HEK293 (cell line): ENCODE data around the gene METTL16.

Experiments
- CTCF ChIA-PET: fragments of 350-600 bp; formaldehyde crosslinking; extraction: SDS; loops from one replicate; lab custom pipeline; 2021; ENCODE audit warnings: antibody characterized with exemption; lab: Yijun Ruan, JAX
- POLR2A ChIA-PET: fragments of 300-600 bp; formaldehyde crosslinking; extraction: SDS; loops from one replicate; lab custom pipeline; 2020; ENCODE audit warnings: antibody characterized with exemption, inconsistent platforms; lab: Yijun Ruan, JAX
- H3K27ac ChIP-seq: fragments of 200-500 bp; sonication (Bioruptor generic); 2 replicates; pipeline ENCODE4 v1.5.1; 2014; ENCODE audit warnings: low read depth, low read length, control low read depth, inconsistent platforms; ENCODE audit errors: extremely low read depth
- H3K36me3 ChIP-seq, 2 experiments: fragments of 200-500 bp in 1 of 2; sonication (Bioruptor generic) in 1 of 2; 1 replicate in 1 of 2; 2 replicates in 1 of 2; pipeline ENCODE4 v1.5.1; 2014 to 2017; ENCODE audit warnings: inconsistent platforms in 2 of 2, low read length in 2 of 2; ENCODE audit not compliant: control insufficient read depth in 2 of 2, insufficient read depth in 1 of 2
- H3K4me1 ChIP-seq: fragments of 200-500 bp; sonication (Bioruptor generic); 2 replicates; pipeline ENCODE4 v1.5.1; 2014; ENCODE audit warnings: mild to moderate bottlenecking, low read length, inconsistent platforms; ENCODE audit not compliant: control insufficient read depth, insufficient read depth
- H3K4me3 ChIP-seq: 2 replicates; pipeline ENCODE4 v1.5.1; 2011; ENCODE audit warnings: low read depth, mild to moderate bottlenecking, control low read depth, low read length, moderate library complexity
- H3K9me3 ChIP-seq: fragments of 200-500 bp; sonication (Bioruptor generic); 2 replicates; pipeline ENCODE4 v1.5.1; 2014; ENCODE audit warnings: low read depth, low read length, inconsistent platforms; ENCODE audit not compliant: control insufficient read depth, insufficient read depth
- BCL11B ChIP-seq: fragments of 450-650 bp; formaldehyde crosslinking; IDR thresholded peaks from 2 replicates; pipeline ENCODE4 v1.5.1; 2016; ENCODE audit warnings: low read depth, missing biosample characterization, missing genetic modification characterization
- CTCF ChIP-seq: fragments of 450-650 bp; formaldehyde crosslinking; IDR thresholded peaks from 2 replicates; pipeline ENCODE4 v1.5.1; 2016; ENCODE audit warnings: missing biosample characterization, missing genetic modification characterization
- HOXD13 ChIP-seq: sonication (generic); formaldehyde crosslinking; IDR thresholded peaks from 2 replicates; pipeline ENCODE4 v1.8.0; 2022; ENCODE audit warnings: missing genetic modification reagents, borderline replicate concordance
- IKZF3 ChIP-seq: fragments of 450-650 bp; IDR thresholded peaks from 2 replicates; pipeline ENCODE4 v1.5.0; 2018; ENCODE audit warnings: missing biosample characterization, mild to moderate bottlenecking, missing genetic modification characterization, moderate library complexity
- KLF8 ChIP-seq: fragments of 450-650 bp; formaldehyde crosslinking; IDR thresholded peaks from 2 replicates; pipeline ENCODE4 v1.5.1; 2016; ENCODE audit warnings: missing biosample characterization, missing genetic modification characterization
- KLF9 ChIP-seq: fragments of 450-650 bp; formaldehyde crosslinking; IDR thresholded peaks from 2 replicates; pipeline ENCODE4 v1.5.1; 2016; ENCODE audit warnings: missing biosample characterization, missing genetic modification characterization, low read depth
- SP3 ChIP-seq: fragments of 450-650 bp; formaldehyde crosslinking; IDR thresholded peaks from 2 replicates; pipeline ENCODE4 v1.5.1; 2016; ENCODE audit warnings: missing biosample characterization, missing genetic modification characterization
- WT1 ChIP-seq: fragments of 450-650 bp; formaldehyde crosslinking; IDR thresholded peaks from 2 replicates; pipeline ENCODE4 v1.5.1; 2016; ENCODE audit warnings: missing biosample characterization, missing genetic modification characterization
- ZBTB1 ChIP-seq: fragments of 450-650 bp; formaldehyde crosslinking; IDR thresholded peaks from 2 replicates; pipeline ENCODE4 v1.5.1; 2016; ENCODE audit warnings: missing biosample characterization, missing genetic modification characterization
- ZBTB49 ChIP-seq: fragments of 450-650 bp; formaldehyde crosslinking; IDR thresholded peaks from 2 replicates; pipeline ENCODE4 v1.5.1; 2016; ENCODE audit warnings: missing biosample characterization, missing genetic modification characterization, low read depth
- ZNF114 ChIP-seq: fragments of 450-650 bp; formaldehyde crosslinking; IDR thresholded peaks from 2 replicates; pipeline ENCODE4 v1.5.0; 2017; ENCODE audit warnings: missing biosample characterization, missing genetic modification characterization
- ZNF239 ChIP-seq: fragments of 450-650 bp; formaldehyde crosslinking; IDR thresholded peaks from 2 replicates; pipeline ENCODE4 v1.5.1; 2016; ENCODE audit warnings: missing biosample characterization, missing genetic modification characterization
- ZNF280C ChIP-seq: fragments of 450-650 bp; formaldehyde crosslinking; IDR thresholded peaks from 2 replicates; pipeline ENCODE4 v1.5.1; 2016; ENCODE audit warnings: missing biosample characterization, missing genetic modification characterization
- ZNF280D ChIP-seq: fragments of 450-650 bp; formaldehyde crosslinking; IDR thresholded peaks from 2 replicates; pipeline ENCODE4 v1.5.1; 2016; ENCODE audit warnings: missing biosample characterization, missing genetic modification characterization
- ZNF311 ChIP-seq: fragments of 450-650 bp; formaldehyde crosslinking; IDR thresholded peaks from 2 replicates; pipeline ENCODE4 v1.5.1; 2017; ENCODE audit warnings: missing biosample characterization, missing genetic modification characterization, borderline replicate concordance
- ZNF416 ChIP-seq: fragments of 450-650 bp; formaldehyde crosslinking; IDR thresholded peaks from 2 replicates; pipeline ENCODE4 v1.5.1; 2016; ENCODE audit warnings: missing biosample characterization, missing genetic modification characterization
- ZNF600 ChIP-seq: fragments of 450-650 bp; formaldehyde crosslinking; IDR thresholded peaks from 2 replicates; pipeline ENCODE4 v1.5.1; 2016; ENCODE audit warnings: missing biosample characterization, missing genetic modification characterization
- ZNF639 ChIP-seq: fragments of 450-650 bp; formaldehyde crosslinking; IDR thresholded peaks from 2 replicates; pipeline ENCODE4 v1.5.1; 2016; ENCODE audit warnings: missing biosample characterization, missing genetic modification characterization
- ZNF843 ChIP-seq: fragments of 450-650 bp; formaldehyde crosslinking; IDR thresholded peaks from 2 replicates; pipeline ENCODE4 v1.5.1; 2016; ENCODE audit warnings: missing biosample characterization, missing genetic modification characterization
- ZSCAN5A ChIP-seq: fragments of 450-650 bp; formaldehyde crosslinking; IDR thresholded peaks from 2 replicates; pipeline ENCODE4 v1.5.1; 2016; ENCODE audit warnings: missing biosample characterization, missing genetic modification characterization

METTL16 gene

GRCh38 chr17:2380226-2380922 lies 131.3 kb downstream of the METTL16 start:
- H3K4me1 ChIP-seq = peaks cover 14% of the 10 kb centered on the region
- H3K4me3 ChIP-seq = no peak overlapping the region
- POLR2A ChIA-PET = interaction anchor here (0.5 to 3.3 kb wide), 2 partner anchors 36 to 406 kb away, joined by 3 to 42 read pairs; no protein-coding TSS in a partner anchor
- H3K9me3 ChIP-seq = no peaks in the 10 kb centered on the region
- no peak for TF ChIP-seq BCL11B (tag by site-specific recombination)
- TF ChIP-seq ZSCAN5A (tag by site-specific recombination) = no peak
- no peak for TF ChIP-seq SP3 (tag by site-specific recombination)
- 0 out of 2 replicates have a peak, but pooled peaks have one; percentile 27 for TF ChIP-seq ZNF600 (tag by site-specific recombination)
- no peak for TF ChIP-seq WT1 (tag by site-specific recombination)
- TF ChIP-seq ZNF280D (tag by site-specific recombination) = no peak
- no peak for TF ChIP-seq KLF9 (tag by site-specific recombination)
- peaks cover 6 to 52% of the 10 kb centered on the region in 2 experiments for H3K36me3 ChIP-seq
- CTCF ChIA-PET = interaction anchor here (1.1 to 12.5 kb wide), 7 partner anchors 10 to 294 kb away, joined by 3 to 470 read pairs (median 63); partner anchors contain the start of gene MNT
- H3K27ac ChIP-seq = no peak overlapping the region

GRCh38 chr17:2379489-2380225 lies 132.0 kb downstream of the METTL16 start:
- ChIA-PET CTCF (interaction anchor here (0.7 to 12.5 kb wide), 3 partner anchors 10 to 366 kb away, joined by 3 to 470 read pairs (median 63); no protein-coding TSS in a partner anchor), POLR2A (interaction anchor here (0.5 kb wide), 1 partner anchor 407 kb away, joined by 3 read pairs; no protein-coding TSS in a partner anchor)
- Histone ChIP-seq H3K36me3 (peaks cover 6 to 57% of the 10 kb centered on the region in 2 experiments), H3K9me3 (no peaks in the 10 kb centered on the region), H3K27ac (no peak overlapping the region), H3K4me3 (no peak overlapping the region), H3K4me1 (peaks cover 14% of the 10 kb centered on the region)
- TF ChIP-seq BCL11B (tag by site-specific recombination) (no peak), ZNF280C (tag by site-specific recombination) (no peak), ZNF639 (tag by site-specific recombination) (no peak), ZNF416 (tag by site-specific recombination) (no peak), ZNF114 (tag by site-specific recombination) (no peak), ZNF239 (no peak), ZBTB1 (tag by site-specific recombination) (no peak), CTCF (tag by site-specific recombination) (no peak), IKZF3 (tag by site-specific recombination) (no peak), ZBTB49 (tag by site-specific recombination) (no peak), ZNF311 (no peak), HOXD13 (CRISPR knock-in tag) (no peak), ZNF843 (tag by site-specific recombination) (no peak), KLF8 (tag by site-specific recombination) (no peak)
